ENCODE measurements around the gene ECM2. TPM values are rescaled to one million over a fixed set of nuclear protein-coding genes. Genes with fewer than 3 reads are reported as not detected.

ECM2 gene
- total RNA-seq, 4 donors from 2014 or later, result 57.8 to 131 (median 71.2) TPM

- TF ChIP-seq, protein P1, sequence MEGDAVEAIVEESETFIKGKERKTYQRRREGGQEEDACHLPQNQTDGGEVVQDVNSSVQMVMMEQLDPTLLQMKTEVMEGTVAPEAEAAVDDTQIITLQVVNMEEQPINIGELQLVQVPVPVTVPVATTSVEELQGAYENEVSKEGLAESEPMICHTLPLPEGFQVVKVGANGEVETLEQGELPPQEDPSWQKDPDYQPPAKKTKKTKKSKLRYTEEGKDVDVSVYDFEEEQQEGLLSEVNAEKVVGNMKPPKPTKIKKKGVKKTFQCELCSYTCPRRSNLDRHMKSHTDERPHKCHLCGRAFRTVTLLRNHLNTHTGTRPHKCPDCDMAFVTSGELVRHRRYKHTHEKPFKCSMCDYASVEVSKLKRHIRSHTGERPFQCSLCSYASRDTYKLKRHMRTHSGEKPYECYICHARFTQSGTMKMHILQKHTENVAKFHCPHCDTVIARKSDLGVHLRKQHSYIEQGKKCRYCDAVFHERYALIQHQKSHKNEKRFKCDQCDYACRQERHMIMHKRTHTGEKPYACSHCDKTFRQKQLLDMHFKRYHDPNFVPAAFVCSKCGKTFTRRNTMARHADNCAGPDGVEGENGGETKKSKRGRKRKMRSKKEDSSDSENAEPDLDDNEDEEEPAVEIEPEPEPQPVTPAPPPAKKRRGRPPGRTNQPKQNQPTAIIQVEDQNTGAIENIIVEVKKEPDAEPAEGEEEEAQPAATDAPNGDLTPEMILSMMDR (IDR thresholded peaks at IDR 0.05; ENCODE audit: low read depth), result no peak
Observed at GRCh38 chr9:92514635-92515034, 21.2 kb downstream of the ECM2 start.

DNA sequence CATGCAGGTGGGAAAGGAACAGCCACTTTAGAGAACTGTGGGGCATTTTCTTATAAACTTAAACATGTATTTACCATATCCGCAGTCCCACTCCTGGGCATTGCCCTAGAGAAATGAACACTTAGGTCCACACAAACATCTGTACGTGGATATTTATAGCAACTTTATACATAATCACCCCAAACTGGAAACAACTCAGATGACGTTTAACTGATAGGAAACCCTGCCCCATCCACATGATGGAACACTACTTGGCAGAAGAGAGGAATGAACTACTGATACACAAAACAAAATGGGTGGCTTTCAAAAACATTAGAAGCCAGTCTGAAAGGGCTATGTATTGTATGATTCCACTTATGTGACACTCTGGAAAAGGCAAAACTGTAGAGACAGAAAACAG is 22.4 kb downstream of the ECM2 start:
- TF ChIP-seq, protein P1 (IDR thresholded peaks at IDR 0.05; ENCODE audit: low read depth), result no peak

DNA sequence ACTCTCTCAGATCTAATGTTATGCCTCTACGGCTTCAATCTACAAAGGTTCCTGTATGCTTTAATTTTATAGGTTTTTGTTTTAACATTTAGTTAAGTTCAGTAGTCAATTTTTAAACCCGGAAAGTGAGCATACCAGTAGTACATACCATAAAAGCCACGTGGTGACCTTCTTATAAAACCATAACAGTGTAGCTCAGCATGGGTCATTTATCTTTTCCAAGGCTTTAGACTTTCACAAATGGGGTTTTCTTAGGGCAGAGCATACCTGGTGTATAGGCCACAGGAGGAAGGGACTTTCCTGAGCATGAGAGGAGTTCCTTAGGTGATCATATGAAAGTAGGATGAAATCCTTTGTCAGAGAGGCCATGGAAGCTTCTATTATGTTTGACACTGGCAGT is 23.2 kb downstream of the ECM2 start:
- TF ChIP-seq, protein P1 (IDR thresholded peaks at IDR 0.05; ENCODE audit: low read depth), result no peak

- TF ChIP-seq, protein P1 (IDR thresholded peaks at IDR 0.05; ENCODE audit: low read depth), result no peak
Observed at GRCh38 chr9:92510747-92511146, 25.0 kb downstream of the ECM2 start.

- TF ChIP-seq, protein P1 (IDR thresholded peaks at IDR 0.05; ENCODE audit: low read depth), result no peak
Observed at GRCh38 chr9:92509050-92509449, 26.7 kb downstream of the ECM2 start.

- TF ChIP-seq, protein P1 (IDR thresholded peaks at IDR 0.05; ENCODE audit: low read depth), result no peak
Observed at GRCh38 chr9:92508018-92508820, 27.6 kb downstream of the ECM2 start.

DNA sequence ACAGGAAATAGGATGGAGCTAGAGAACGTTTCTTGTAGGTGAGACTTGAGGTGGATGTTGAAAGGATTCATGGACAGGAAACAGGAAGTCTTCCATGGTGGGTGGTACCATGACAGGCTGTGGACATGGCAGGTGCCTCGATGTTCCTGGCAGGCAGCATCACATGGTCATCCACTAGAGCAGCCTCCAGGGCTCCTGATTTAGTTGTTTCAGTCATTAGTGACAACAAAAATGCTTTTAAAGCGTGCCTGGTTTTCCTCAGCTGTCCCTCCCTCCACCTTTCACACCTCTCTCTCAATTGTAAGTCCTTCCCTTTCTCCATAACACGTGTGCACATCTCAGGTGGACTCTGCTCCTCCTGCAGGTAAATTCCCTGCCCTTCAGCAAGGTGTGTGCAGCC is 28.3 kb downstream of the ECM2 start:
- TF ChIP-seq, protein P1 (IDR thresholded peaks at IDR 0.05; ENCODE audit: low read depth), result no peak
